Measurements from ENCODE around the gene CIB4.

CIB4 gene

GRCh38 chr2:26590980-26591618 is 50.1 kb downstream of the CIB4 start:
- no peak for TF ChIP-seq EGR1 (IDR thresholded peaks at IDR 0.05)
- TF ChIP-seq MAX (IDR thresholded peaks at IDR 0.05) = no peak
- TF ChIP-seq, protein P1, sequence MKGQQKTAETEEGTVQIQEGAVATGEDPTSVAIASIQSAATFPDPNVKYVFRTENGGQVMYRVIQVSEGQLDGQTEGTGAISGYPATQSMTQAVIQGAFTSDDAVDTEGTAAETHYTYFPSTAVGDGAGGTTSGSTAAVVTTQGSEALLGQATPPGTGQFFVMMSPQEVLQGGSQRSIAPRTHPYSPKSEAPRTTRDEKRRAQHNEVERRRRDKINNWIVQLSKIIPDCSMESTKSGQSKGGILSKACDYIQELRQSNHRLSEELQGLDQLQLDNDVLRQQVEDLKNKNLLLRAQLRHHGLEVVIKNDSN (IDR thresholded peaks at IDR 0.05) = no peak
- TF ChIP-seq TAF1 (IDR thresholded peaks at IDR 0.05; ENCODE audit: low read depth) = no peak
- no peak for TF ChIP-seq CEBPB (IDR thresholded peaks at IDR 0.05)
- no peak for TF ChIP-seq RAD21 (IDR thresholded peaks at IDR 0.05; ENCODE audit: low read depth)
- no peak for TF ChIP-seq TEAD4 (IDR thresholded peaks at IDR 0.05)
- TF ChIP-seq ZBTB7A (IDR thresholded peaks at IDR 0.05; ENCODE audit: low read depth) = no peak
- TF ChIP-seq TCF12 (IDR thresholded peaks at IDR 0.05; ENCODE audit: low read depth) = no peak
- no peak for TF ChIP-seq EP300 (IDR thresholded peaks at IDR 0.05; ENCODE audit: borderline replicate concordance)
- TF ChIP-seq FOXM1 (IDR thresholded peaks at IDR 0.05; ENCODE audit: borderline replicate concordance, low read depth) = no peak
- TF ChIP-seq YY1 (IDR thresholded peaks at IDR 0.05; ENCODE audit: low read depth) = no peak
- no peak for TF ChIP-seq NFIC (IDR thresholded peaks at IDR 0.05)
- no peak for TF ChIP-seq CREB1 (IDR thresholded peaks at IDR 0.05; ENCODE audit: low read depth)
- TF ChIP-seq, protein P2, sequence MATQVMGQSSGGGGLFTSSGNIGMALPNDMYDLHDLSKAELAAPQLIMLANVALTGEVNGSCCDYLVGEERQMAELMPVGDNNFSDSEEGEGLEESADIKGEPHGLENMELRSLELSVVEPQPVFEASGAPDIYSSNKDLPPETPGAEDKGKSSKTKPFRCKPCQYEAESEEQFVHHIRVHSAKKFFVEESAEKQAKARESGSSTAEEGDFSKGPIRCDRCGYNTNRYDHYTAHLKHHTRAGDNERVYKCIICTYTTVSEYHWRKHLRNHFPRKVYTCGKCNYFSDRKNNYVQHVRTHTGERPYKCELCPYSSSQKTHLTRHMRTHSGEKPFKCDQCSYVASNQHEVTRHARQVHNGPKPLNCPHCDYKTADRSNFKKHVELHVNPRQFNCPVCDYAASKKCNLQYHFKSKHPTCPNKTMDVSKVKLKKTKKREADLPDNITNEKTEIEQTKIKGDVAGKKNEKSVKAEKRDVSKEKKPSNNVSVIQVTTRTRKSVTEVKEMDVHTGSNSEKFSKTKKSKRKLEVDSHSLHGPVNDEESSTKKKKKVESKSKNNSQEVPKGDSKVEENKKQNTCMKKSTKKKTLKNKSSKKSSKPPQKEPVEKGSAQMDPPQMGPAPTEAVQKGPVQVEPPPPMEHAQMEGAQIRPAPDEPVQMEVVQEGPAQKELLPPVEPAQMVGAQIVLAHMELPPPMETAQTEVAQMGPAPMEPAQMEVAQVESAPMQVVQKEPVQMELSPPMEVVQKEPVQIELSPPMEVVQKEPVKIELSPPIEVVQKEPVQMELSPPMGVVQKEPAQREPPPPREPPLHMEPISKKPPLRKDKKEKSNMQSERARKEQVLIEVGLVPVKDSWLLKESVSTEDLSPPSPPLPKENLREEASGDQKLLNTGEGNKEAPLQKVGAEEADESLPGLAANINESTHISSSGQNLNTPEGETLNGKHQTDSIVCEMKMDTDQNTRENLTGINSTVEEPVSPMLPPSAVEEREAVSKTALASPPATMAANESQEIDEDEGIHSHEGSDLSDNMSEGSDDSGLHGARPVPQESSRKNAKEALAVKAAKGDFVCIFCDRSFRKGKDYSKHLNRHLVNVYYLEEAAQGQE (IDR thresholded peaks at IDR 0.05; ENCODE audit: low read depth) = no peak

GRCh38 chr2:26590508-26590907 is 50.7 kb downstream of the CIB4 start:
- no peak for TF ChIP-seq MAX (IDR thresholded peaks at IDR 0.05)
- TF ChIP-seq RAD21 (IDR thresholded peaks at IDR 0.05; ENCODE audit: low read depth) = no peak
- no peak for TF ChIP-seq TCF12 (IDR thresholded peaks at IDR 0.05; ENCODE audit: low read depth)
- no peak for TF ChIP-seq TEAD4 (IDR thresholded peaks at IDR 0.05)
- TF ChIP-seq YY1 (IDR thresholded peaks at IDR 0.05; ENCODE audit: low read depth) = no peak
- TF ChIP-seq, protein P1 (IDR thresholded peaks at IDR 0.05) = no peak
- no peak for TF ChIP-seq ZBTB7A (IDR thresholded peaks at IDR 0.05; ENCODE audit: low read depth)
- no peak for TF ChIP-seq CEBPB (IDR thresholded peaks at IDR 0.05)
- no peak for TF ChIP-seq EGR1 (IDR thresholded peaks at IDR 0.05)
- TF ChIP-seq, protein P2 (IDR thresholded peaks at IDR 0.05; ENCODE audit: low read depth) = no peak
- TF ChIP-seq EP300 (IDR thresholded peaks at IDR 0.05; ENCODE audit: borderline replicate concordance) = no peak
- no peak for TF ChIP-seq FOXM1 (IDR thresholded peaks at IDR 0.05; ENCODE audit: borderline replicate concordance, low read depth)
- TF ChIP-seq CREB1 (IDR thresholded peaks at IDR 0.05; ENCODE audit: low read depth) = no peak
- TF ChIP-seq NFIC (IDR thresholded peaks at IDR 0.05) = no peak
- no peak for TF ChIP-seq TAF1 (IDR thresholded peaks at IDR 0.05; ENCODE audit: low read depth)

DNA sequence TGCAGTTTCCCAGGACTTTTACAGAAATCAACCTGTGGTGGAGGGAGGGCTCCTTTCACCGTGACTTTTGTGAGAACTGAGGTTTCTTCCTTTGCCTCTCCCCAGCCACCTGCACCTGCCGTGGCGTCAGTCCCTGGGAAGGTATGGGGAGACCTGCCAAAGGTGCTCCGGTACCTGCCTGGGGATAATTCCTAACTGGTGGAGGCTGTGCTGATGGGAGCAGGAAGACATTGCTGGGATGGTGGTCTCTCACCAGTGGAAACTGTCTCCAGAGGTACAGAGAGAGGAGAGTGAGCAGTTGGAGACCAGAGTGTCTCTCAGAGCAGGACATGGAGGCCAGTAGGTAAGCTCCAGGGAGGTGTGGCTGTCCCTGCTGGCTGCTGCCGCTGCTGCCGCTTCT is 52.6 kb downstream of the CIB4 start:
- TF ChIP-seq, protein P1 (IDR thresholded peaks at IDR 0.05) = no peak
- TF ChIP-seq TAF1 (IDR thresholded peaks at IDR 0.05; ENCODE audit: low read depth) = no peak
- TF ChIP-seq EGR1 (IDR thresholded peaks at IDR 0.05) = no peak

GRCh38 chr2:26587994-26588393 is 53.2 kb downstream of the CIB4 start:
- TF ChIP-seq EP300 (IDR thresholded peaks at IDR 0.05; ENCODE audit: borderline replicate concordance) (no peak), FOXM1 (IDR thresholded peaks at IDR 0.05; ENCODE audit: borderline replicate concordance, low read depth) (no peak), NFIC (IDR thresholded peaks at IDR 0.05) (no peak), RAD21 (IDR thresholded peaks at IDR 0.05; ENCODE audit: low read depth) (no peak), TCF12 (IDR thresholded peaks at IDR 0.05; ENCODE audit: low read depth) (no peak)
- TF ChIP-seq, protein P2 (IDR thresholded peaks at IDR 0.05; ENCODE audit: low read depth) = no peak
